Astrocyte (in vitro differentiated cells and primary cell): ENCODE data around the gene IGF1R.

ENCODE experiments used
- CTCF ChIP-seq: IDR thresholded peaks from 2 replicates; pipeline ENCODE4 v1.5.1; 2011; ENCODE audit warnings: low read depth, mild to moderate bottlenecking, inconsistent platforms, low read length, moderate library complexity; ENCODE audit not compliant: insufficient read depth
- EZH2 ChIP-seq: IDR thresholded peaks from 2 replicates; pipeline ENCODE4 v1.6.1; 2012; ENCODE audit warnings: mild to moderate bottlenecking, low read length, inconsistent platforms; ENCODE audit not compliant: insufficient read depth

- TF ChIP-seq CTCF, result no peak
- no peak for TF ChIP-seq EZH2
Measured at GRCh38 chr15:98727115-98728040, 79.0 kb downstream of the IGF1R start.
